GM19193 (cell line): Measurements from ENCODE around the gene ARHGEF37.

Experiments
- POLR2A ChIP-seq: IDR thresholded peaks from 4 replicates; pipeline ENCODE4 v1.6.1; 2011; ENCODE audit not compliant: insufficient read depth, insufficient read length; ENCODE audit errors: extremely low read depth

The ARHGEF37 gene

GRCh38 chr5:149667829-149668330 is 86.6 kb downstream of the ARHGEF37 start:
- no peak for TF ChIP-seq POLR2A

GRCh38 chr5:149671544-149671943 is 90.2 kb downstream of the ARHGEF37 start:
- TF ChIP-seq POLR2A: no peak

- TF ChIP-seq POLR2A: no peak
Observed at GRCh38 chr5:149672701-149673476, 91.6 kb downstream of the ARHGEF37 start.

GRCh38 chr5:149674686-149675085 is 93.4 kb downstream of the ARHGEF37 start:
- TF ChIP-seq POLR2A: no peak

- TF ChIP-seq POLR2A: no peak
Observed at GRCh38 chr5:149675610-149676201, 94.4 kb downstream of the ARHGEF37 start.

- TF ChIP-seq POLR2A: no peak
Observed at GRCh38 chr5:149677731-149678130, 96.4 kb downstream of the ARHGEF37 start.

GRCh38 chr5:149679876-149680809 is 98.8 kb downstream of the ARHGEF37 start:
- no peak for TF ChIP-seq POLR2A

- no peak for TF ChIP-seq POLR2A
Observed at GRCh38 chr5:149680810-149681221, 99.5 kb downstream of the ARHGEF37 start.

GRCh38 chr5:149681252-149681651 is 100.0 kb downstream of the ARHGEF37 start:
- TF ChIP-seq POLR2A: no peak

- no peak for TF ChIP-seq POLR2A
Observed at GRCh38 chr5:149681922-149682321, 100.6 kb downstream of the ARHGEF37 start.

- TF ChIP-seq POLR2A: no peak
Observed at GRCh38 chr5:149682532-149683075, 101.3 kb downstream of the ARHGEF37 start.

- TF ChIP-seq POLR2A: no peak
Observed at GRCh38 chr5:149683964-149684363, 102.7 kb downstream of the ARHGEF37 start.

GRCh38 chr5:149684371-149684770 is 103.1 kb downstream of the ARHGEF37 start:
- TF ChIP-seq POLR2A: no peak
